B cell (primary cell): Measurements from ENCODE around the gene THSD4. TPM values are rescaled to one million over a fixed set of nuclear protein-coding genes. Genes with fewer than 3 reads are reported as not detected.

Experiments used
- ATAC-seq: fragments of 200-7000 bp; cut with Tn5 transposase; one replicate; pipeline ENCODE4 v1.10.0; 2021; ENCODE audit warnings: low read depth, mild to moderate bottlenecking, moderate number of reproducible peaks, moderate library complexity
- CTCF ChIA-PET: fragments of 350-600 bp; sonication (Branson Sonifier 250); formaldehyde crosslinking; loops from one replicate; lab custom pipeline; 2021; ENCODE audit warnings: antibody characterized with exemption, inconsistent platforms; lab: Charles Lee
- POLR2A ChIA-PET: fragments of 350-600 bp; sonication (Branson Sonifier 250); formaldehyde crosslinking; loops from one replicate; lab custom pipeline; 2021; ENCODE audit warnings: antibody characterized with exemption; lab: Charles Lee
- DNase-seq: peaks from one replicate; pipeline ENCODE4 v3.0.0; 2013
- H2AFZ ChIP-seq: 2 replicates; pipeline ENCODE4 v1.6.1; 2012; ENCODE audit warnings: mild to moderate bottlenecking, low read depth, low read length; ENCODE audit not compliant: insufficient read depth, poor library complexity, severe bottlenecking
- H3K27ac ChIP-seq, 2 donors: 1 replicate in 1 of 2; 2 replicates in 1 of 2; pipeline ENCODE4 v1.5.1; 2012 to 2013; ENCODE audit warnings: low read length in 2 of 2, mild to moderate bottlenecking in 2 of 2, moderate library complexity in 1 of 2
- H3K27me3 ChIP-seq, 4 experiments: fragments of 200-600 bp in 1 of 4; sonication (generic) in 1 of 4; replicated peaks in 1 of 4; 1 replicate in 2 of 4; 2 replicates in 2 of 4; pipeline versions ENCODE4 v1.6.1 to v1.7.0; 2013 to 2016; ENCODE audit warnings: low read length in 3 of 4, mild to moderate bottlenecking in 2 of 4, mixed read lengths in 1 of 4, moderate library complexity in 1 of 4; ENCODE audit not compliant: insufficient read depth in 4 of 4, control insufficient read depth in 3 of 4; ENCODE audit errors: control extremely low read depth in 1 of 4
- H3K36me3 ChIP-seq, 2 experiments: replicated peaks in 1 of 2; 1 replicate in 1 of 2; 2 replicates in 1 of 2; pipeline versions ENCODE4 v1.6.1 to v1.7.1; 2013; ENCODE audit warnings: low read length in 1 of 2; ENCODE audit not compliant: insufficient read depth in 2 of 2, control insufficient read depth in 1 of 2; ENCODE audit errors: control extremely low read depth in 1 of 2, extremely low read depth in 1 of 2
- H3K4me1 ChIP-seq, 2 donors: fragments of 200-600 bp in 1 of 2; sonication (generic) in 1 of 2; 1 replicate in 1 of 2; 2 replicates in 1 of 2; pipeline versions ENCODE4 v1.5.1 to v1.6.1; 2013 to 2017; ENCODE audit warnings: low read length in 2 of 2; ENCODE audit not compliant: control insufficient read depth in 2 of 2, insufficient read depth in 2 of 2
- H3K4me2 ChIP-seq: replicated peaks from 2 replicates; pipeline ENCODE3; 2012; ENCODE audit warnings: mild to moderate bottlenecking, low read depth, low read length; ENCODE audit not compliant: poor library complexity, severe bottlenecking
- H3K4me3 ChIP-seq, 5 experiments: fragments of 200-600 bp in 1 of 5; sonication (generic) in 1 of 5; 1 replicate in 3 of 5; 2 replicates in 2 of 5; pipeline versions ENCODE4 v1.5.1 to v1.7.0; 2011 to 2016; ENCODE audit warnings: low read length in 4 of 5, mild to moderate bottlenecking in 4 of 5, low read depth in 2 of 5, control low read depth in 1 of 5, moderate library complexity in 1 of 5; ENCODE audit not compliant: insufficient read depth in 1 of 5; ENCODE audit errors: control extremely low read depth in 1 of 5, extremely low read depth in 1 of 5
- H3K79me2 ChIP-seq: fragments of 200-600 bp; sonication (generic); one replicate; pipeline ENCODE4 v1.6.0; 2016; ENCODE audit warnings: low read length; ENCODE audit not compliant: control insufficient read depth, insufficient read depth
- H3K9ac ChIP-seq: fragments of 200-600 bp; sonication (generic); 2 replicates; pipeline ENCODE4 v1.6.1; 2017; ENCODE audit warnings: mild to moderate bottlenecking, low read length, moderate library complexity
- H3K9me3 ChIP-seq, 3 donors: one replicate each; pipeline versions ENCODE4 v1.6.1 to v1.7.1; 2013; ENCODE audit warnings: low read length in 2 of 3; ENCODE audit not compliant: control insufficient read depth in 2 of 3, insufficient read depth in 1 of 3; ENCODE audit errors: control extremely low read depth in 1 of 3
- H4K20me1 ChIP-seq: 2 replicates; pipeline ENCODE4 v1.6.0; 2012; ENCODE audit warnings: mild to moderate bottlenecking, low read length; ENCODE audit not compliant: insufficient read depth, control insufficient read depth, poor library complexity, severe bottlenecking
- H3K27ac Mint-ChIP-seq: one replicate; pipeline ENCODE4 v1.8.0; 2021; ENCODE audit warnings: mixed read lengths
- H3K27me3 Mint-ChIP-seq: one replicate; pipeline ENCODE4 v1.8.0; 2021; ENCODE audit warnings: mixed read lengths
- H3K4me1 Mint-ChIP-seq: one replicate; pipeline ENCODE4 v1.8.0; 2021; ENCODE audit warnings: mixed read lengths
- H3K4me3 Mint-ChIP-seq: one replicate; pipeline ENCODE4 v1.8.0; 2021; ENCODE audit warnings: mixed read lengths
- H3K9me3 Mint-ChIP-seq: one replicate; pipeline ENCODE4 v1.8.0; 2022; ENCODE audit warnings: mixed read lengths; ENCODE audit not compliant: insufficient read depth
- EZH2 ChIP-seq: IDR thresholded peaks from 2 replicates; pipeline ENCODE4 v1.6.1; 2012; ENCODE audit warnings: borderline replicate concordance, low read depth, mild to moderate bottlenecking, moderate library complexity, low read length; ENCODE audit not compliant: insufficient read depth, poor library complexity, severe bottlenecking
- WGBS: methylation state at CpG from one replicate; pipeline ENCODE4 v1.1.5; 2013; ENCODE audit warnings: missing lambda C conversion rate; ENCODE audit not compliant: insufficient coverage; 5-methylcytosine and 5-hydroxymethylcytosine counted together
- intact Hi-C: fragments of 100-400 bp; cut with micrococcal nuclease; formaldehyde crosslinking; loops from one replicate; pipeline ENCODE4 v1.10.0; 2022
- polyA plus RNA-seq: library from polyadenylated mRNA; depleted of rRNA; stranded (reverse); fragments of >200 nt; gene quantifications from 2 replicates; pipeline ENCODE4 v1.2.3, GENCODE V29; 2012
- total RNA-seq, 2 donors: library from RNA; stranded (reverse); fragments of 120-200 nt in 1 of 2; gene quantifications; 1 replicate in 1 of 2; 2 replicates in 1 of 2; pipeline versions ENCODE4 v1.2.3 to v1.2.4, GENCODE V29; 2013 to 2022
- TF ChIP-seq, protein P1 (sequence below): fragments of 200-600 bp; IDR thresholded peaks from one replicate; pipeline ENCODE4 v1.8.0; 2022; ENCODE audit warnings: antibody characterized with exemption, mild to moderate bottlenecking

Gene THSD4
- total and polyA plus RNA-seq, 2 donors (not counting 1 experiment from before 2014, with no cell fraction given) = not detected

DNA sequence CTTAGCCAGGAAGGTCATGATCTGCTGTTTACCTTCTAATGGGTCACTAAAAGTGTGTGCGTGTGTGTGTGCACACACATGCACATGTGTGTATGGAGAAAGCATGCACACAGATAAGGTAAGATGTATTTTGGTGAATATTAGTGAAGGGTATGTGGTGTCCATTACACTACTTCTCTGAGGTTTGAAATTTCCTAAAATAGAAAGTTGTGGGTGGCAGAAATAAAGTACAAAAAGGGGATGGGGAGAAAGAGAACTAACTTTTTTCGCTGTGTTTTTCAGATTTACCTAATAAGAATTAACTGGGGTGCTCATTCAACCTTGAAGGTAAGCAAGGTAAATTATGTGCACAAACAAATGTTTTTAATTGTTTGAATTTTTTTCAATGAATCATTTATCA lies 670.7 kb downstream of the THSD4 start:
- ATAC-seq = no peak
- no peaks in the 10 kb centered on the region for H3K27me3 ChIP-seq
- H3K4me2 ChIP-seq = no peak overlapping the region
- CTCF ChIA-PET = no interaction called here
- intact Hi-C loops = no loop called here
- WGBS = 71% methylated on average over 1 of the region's 2 CpGs
- H4K20me1 ChIP-seq = no peaks in the 10 kb centered on the region
- no peaks in the 10 kb centered on the region for H3K36me3 ChIP-seq
- H3K27ac ChIP-seq = no peak overlapping the region
- POLR2A ChIA-PET = no interaction called here
- H3K9ac ChIP-seq = no peak overlapping the region
- no peak overlapping the region for H3K4me3 ChIP-seq
- H3K79me2 ChIP-seq = no peaks in the 10 kb centered on the region
- H3K9me3 ChIP-seq = no peaks in the 10 kb centered on the region
- H3K27me3 Mint-ChIP-seq = peaks cover 25% of the 10 kb centered on the region
- no peak for TF ChIP-seq EZH2
- TF ChIP-seq, protein P1, sequence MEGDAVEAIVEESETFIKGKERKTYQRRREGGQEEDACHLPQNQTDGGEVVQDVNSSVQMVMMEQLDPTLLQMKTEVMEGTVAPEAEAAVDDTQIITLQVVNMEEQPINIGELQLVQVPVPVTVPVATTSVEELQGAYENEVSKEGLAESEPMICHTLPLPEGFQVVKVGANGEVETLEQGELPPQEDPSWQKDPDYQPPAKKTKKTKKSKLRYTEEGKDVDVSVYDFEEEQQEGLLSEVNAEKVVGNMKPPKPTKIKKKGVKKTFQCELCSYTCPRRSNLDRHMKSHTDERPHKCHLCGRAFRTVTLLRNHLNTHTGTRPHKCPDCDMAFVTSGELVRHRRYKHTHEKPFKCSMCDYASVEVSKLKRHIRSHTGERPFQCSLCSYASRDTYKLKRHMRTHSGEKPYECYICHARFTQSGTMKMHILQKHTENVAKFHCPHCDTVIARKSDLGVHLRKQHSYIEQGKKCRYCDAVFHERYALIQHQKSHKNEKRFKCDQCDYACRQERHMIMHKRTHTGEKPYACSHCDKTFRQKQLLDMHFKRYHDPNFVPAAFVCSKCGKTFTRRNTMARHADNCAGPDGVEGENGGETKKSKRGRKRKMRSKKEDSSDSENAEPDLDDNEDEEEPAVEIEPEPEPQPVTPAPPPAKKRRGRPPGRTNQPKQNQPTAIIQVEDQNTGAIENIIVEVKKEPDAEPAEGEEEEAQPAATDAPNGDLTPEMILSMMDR = no peak
- DNase-seq = no peak
- no peak overlapping the region for H2AFZ ChIP-seq
- H3K9me3 Mint-ChIP-seq = no peaks in the 10 kb centered on the region
- no peaks in the 10 kb centered on the region for H3K4me1 ChIP-seq
- no peak overlapping the region for H3K27ac Mint-ChIP-seq
- no peaks in the 10 kb centered on the region for H3K4me1 Mint-ChIP-seq
- no peak overlapping the region for H3K4me3 Mint-ChIP-seq

GRCh38 chr15:71786673-71787072 lies 671.4 kb downstream of the THSD4 start:
- Histone ChIP-seq H3K4me1 (no peaks in the 10 kb centered on the region), H3K79me2 (no peaks in the 10 kb centered on the region), H3K9me3 (no peaks in the 10 kb centered on the region), H3K4me3 (no peak overlapping the region), H2AFZ (no peak overlapping the region), H3K36me3 (no peaks in the 10 kb centered on the region), H3K27ac (no peak overlapping the region), H4K20me1 (no peaks in the 10 kb centered on the region), H3K27me3 (no peaks in the 10 kb centered on the region), H3K9ac (no peak overlapping the region), H3K4me2 (no peak overlapping the region)
- ATAC-seq (no peak), DNase-seq (no peak)
- Mint-ChIP-seq H3K27ac (no peak overlapping the region), H3K4me3 (no peak overlapping the region), H3K9me3 (no peaks in the 10 kb centered on the region), H3K27me3 (peaks cover 18% of the 10 kb centered on the region), H3K4me1 (no peaks in the 10 kb centered on the region)
- intact Hi-C loops = no loop called here
- CTCF ChIA-PET = interaction anchor here (2.5 kb wide), 1 partner anchor 14 kb away, joined by 5 read pairs; no protein-coding TSS in a partner anchor
- no peak for TF ChIP-seq EZH2
- TF ChIP-seq, protein P1 = no peak
- WGBS = 82% methylated on average over 7 of the region's 7 CpGs
- POLR2A ChIA-PET = no interaction called here
